A673 (cell line): ENCODE results near the gene NTNG2. TPM values are rescaled to one million over a fixed set of nuclear protein-coding genes. Genes with fewer than 3 reads are reported as not detected.

ENCODE experiments used
- BruUV-seq: library from RNA; stranded (reverse); fragments of 400-500 nt; replicated peaks from 2 replicates; lab custom pipeline; 2021; lab: Mats Ljungman, UMichigan
- CTCF ChIA-PET: fragments of 300-600 bp; sonication (Branson Sonifier 250); formaldehyde crosslinking; loops from one replicate; lab custom pipeline; 2022; ENCODE audit warnings: antibody characterized with exemption; lab: Charles Lee
- POLR2A ChIA-PET: fragments of 300-600 bp; sonication (Branson Sonifier 250); formaldehyde crosslinking; loops from one replicate; lab custom pipeline; 2022; ENCODE audit warnings: antibody characterized with exemption; ENCODE audit not compliant: low non-redundant PET; lab: Charles Lee
- DNase-seq: peaks from one replicate; pipeline ENCODE4 v3.0.0-alpha.2; 2015; ENCODE audit warnings: low spot score
- H3K27ac ChIP-seq: fragments of 200-600 bp; sonication (generic); 2 replicates; pipeline ENCODE4 v1.5.1; 2016; ENCODE audit warnings: mixed run types, low read depth, mild to moderate bottlenecking, mixed read lengths, antibody characterized with exemption, low read length; ENCODE audit not compliant: poor library complexity, severe bottlenecking
- H3K27me3 ChIP-seq: fragments of 200-600 bp; sonication (generic); replicated peaks from 2 replicates; pipeline ENCODE4 v1.6.1; 2017; ENCODE audit warnings: mixed run types, low read depth, mild to moderate bottlenecking, mixed read lengths, antibody characterized with exemption, low read length; ENCODE audit not compliant: insufficient read depth, poor library complexity
- H3K36me3 ChIP-seq: fragments of 200-600 bp; sonication (generic); 2 replicates; pipeline ENCODE4 v1.6.1; 2016; ENCODE audit warnings: mixed run types, mild to moderate bottlenecking, mixed read lengths, antibody characterized with exemption, low read length; ENCODE audit not compliant: insufficient read depth, poor library complexity, severe bottlenecking
- H3K4me1 ChIP-seq: fragments of 200-600 bp; sonication (generic); 2 replicates; pipeline ENCODE4 v1.6.1; 2017; ENCODE audit warnings: mixed run types, mild to moderate bottlenecking, mixed read lengths, antibody characterized with exemption, low read length; ENCODE audit not compliant: insufficient read depth, poor library complexity, severe bottlenecking
- H3K4me3 ChIP-seq: fragments of 200-600 bp; sonication (generic); 2 replicates; pipeline ENCODE4 v1.5.1; 2016; ENCODE audit warnings: low read depth, mixed run types, mild to moderate bottlenecking, mixed read lengths, low read length; ENCODE audit not compliant: poor library complexity, severe bottlenecking
- H3K9me3 ChIP-seq: fragments of 200-600 bp; sonication (generic); 2 replicates; pipeline ENCODE4 v1.6.1; 2016; ENCODE audit warnings: mixed run types, low read depth, mild to moderate bottlenecking, mixed read lengths, antibody characterized with exemption, low read length; ENCODE audit not compliant: poor library complexity, severe bottlenecking
- CTCF ChIP-seq: fragments of 300-800, 200-600 bp; sonication (generic); conservative IDR thresholded peaks from 2 replicates; pipeline ENCODE4 v1.5.1; 2017; ENCODE audit warnings: low read depth, mild to moderate bottlenecking, antibody characterized with exemption, low read length, moderate library complexity, mixed read lengths
- EZH2 ChIP-seq: fragments of 200-600 bp; sonication (generic); IDR thresholded peaks from 2 replicates; pipeline ENCODE4 v1.6.1; 2017; ENCODE audit warnings: borderline replicate concordance, low read depth, mild to moderate bottlenecking, mixed read lengths, antibody characterized with exemption, low read length; ENCODE audit not compliant: poor library complexity, severe bottlenecking
- intact Hi-C: fragments of 100-400 bp; cut with micrococcal nuclease; formaldehyde crosslinking; loops from one replicate; pipeline ENCODE4 v1.10.0; 2022; ENCODE audit not compliant: unreplicated experiment
- total RNA-seq: library from RNA; stranded (reverse); gene quantifications from 2 replicates; pipeline ENCODE4 v1.2.3, GENCODE V29; 2021

The NTNG2 gene
- total RNA-seq, 1 experiment from 2014 or later: 1.5 TPM

DNA sequence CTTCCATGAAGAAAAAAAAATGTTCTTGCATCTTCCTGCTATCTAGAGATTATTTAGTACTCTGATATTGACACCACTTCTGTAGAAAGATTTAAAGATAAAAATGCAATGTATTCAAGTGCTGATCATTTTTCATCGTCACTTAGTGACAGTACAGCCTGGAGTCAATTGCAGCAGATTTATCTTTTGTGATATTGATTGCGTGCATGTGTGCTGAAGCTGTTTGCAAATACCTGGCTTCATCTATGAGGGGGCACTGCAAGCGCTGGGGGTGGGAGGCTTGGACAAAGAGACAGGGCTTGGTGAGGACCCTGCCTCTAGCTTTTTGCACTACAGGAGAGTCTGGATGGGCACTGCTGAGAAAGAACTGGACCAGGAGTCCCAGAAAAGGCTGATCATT lies 44.2 kb upstream of the NTNG2 start:
- no peaks in the 10 kb centered on the region for H3K4me1 ChIP-seq
- ChIA-PET CTCF (no interaction called here), POLR2A (no interaction called here)
- TF ChIP-seq CTCF (no peak), EZH2 (no peak)
- BruUV-seq: no TSS peak
- H3K27me3 ChIP-seq: peaks cover 65% of the 10 kb centered on the region
- intact Hi-C loops: no loop called here
- H3K9me3 ChIP-seq: no peaks in the 10 kb centered on the region
- no peak for DNase-seq
- H3K36me3 ChIP-seq: no peaks in the 10 kb centered on the region
- H3K27ac ChIP-seq: no peak overlapping the region
- H3K4me3 ChIP-seq: no peak overlapping the region

- ChIA-PET POLR2A (no interaction called here), CTCF (no interaction called here)
- peaks cover 75% of the 10 kb centered on the region for H3K27me3 ChIP-seq
- no peaks in the 10 kb centered on the region for H3K4me1 ChIP-seq
- H3K4me3 ChIP-seq: no peak overlapping the region
- H3K9me3 ChIP-seq: no peaks in the 10 kb centered on the region
- no peak for DNase-seq
- no peak overlapping the region for H3K27ac ChIP-seq
- TF ChIP-seq CTCF: no peak
- no TSS peak for BruUV-seq
- H3K36me3 ChIP-seq: no peaks in the 10 kb centered on the region
- intact Hi-C loops: no loop called here
These were observed 40.8 kb upstream of the NTNG2 start for GRCh38 chr9:132121021-132121420.

DNA sequence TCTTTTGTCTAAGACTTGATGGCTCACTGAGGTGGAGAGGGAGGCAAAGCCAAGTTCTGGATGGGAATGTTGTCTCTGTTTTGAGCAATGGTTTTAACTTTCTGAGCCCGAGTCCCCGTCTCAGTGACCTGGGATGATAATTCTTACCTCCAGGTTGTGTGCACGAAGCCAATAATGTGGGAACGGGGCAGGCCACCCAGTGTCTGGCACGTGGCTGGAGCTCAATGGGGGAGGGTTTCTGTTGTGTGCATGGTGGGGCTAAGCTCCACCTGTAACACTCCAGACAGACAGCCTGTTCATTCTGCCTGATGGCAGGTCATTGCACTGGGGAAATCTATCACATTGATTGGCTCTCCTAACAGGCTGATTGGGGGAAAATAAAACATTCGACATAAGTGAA lies 37.1 kb upstream of the NTNG2 start:
- no peak for DNase-seq
- no peaks in the 10 kb centered on the region for H3K9me3 ChIP-seq
- H3K27ac ChIP-seq: no peak overlapping the region
- ChIA-PET CTCF (no interaction called here), POLR2A (no interaction called here)
- H3K4me1 ChIP-seq: no peaks in the 10 kb centered on the region
- TF ChIP-seq CTCF (no peak), EZH2 (no peak)
- BruUV-seq: no TSS peak
- H3K4me3 ChIP-seq: no peak overlapping the region
- intact Hi-C loops: no loop called here
- no peaks in the 10 kb centered on the region for H3K36me3 ChIP-seq
- H3K27me3 ChIP-seq: peaks cover 59% of the 10 kb centered on the region
